GM10266 (cell line): ENCODE measurements around the gene COL1A1.

Experiments
- DNase-seq: peaks from one replicate; pipeline ENCODE4 v3.0.0; 2012; ENCODE audit errors: extremely low spot score
- CTCF ChIP-seq: IDR thresholded peaks from 2 replicates; pipeline ENCODE4 v1.5.1; 2012; ENCODE audit warnings: mild to moderate bottlenecking, low read depth; ENCODE audit not compliant: control insufficient read depth, insufficient read depth; ENCODE audit errors: missing control alignments

COL1A1 gene

DNA sequence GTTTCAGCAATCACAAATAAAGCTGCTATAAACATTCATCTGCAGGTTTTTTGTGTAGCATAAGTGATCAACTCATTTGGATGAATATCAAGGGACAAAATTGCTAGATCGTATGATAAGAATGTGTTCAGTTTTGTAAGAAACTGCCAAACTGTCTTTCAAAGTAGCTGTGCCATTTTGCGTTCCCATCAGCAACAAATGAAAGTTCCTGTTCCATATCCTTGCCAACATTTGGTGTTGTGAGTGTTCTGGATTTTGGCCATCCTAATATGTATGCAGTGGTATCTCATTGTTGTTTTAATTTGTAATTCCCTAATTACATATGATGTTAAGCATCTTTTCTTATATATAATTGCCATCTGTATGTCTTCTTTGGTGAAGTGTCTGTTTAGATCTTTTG lies 36.5 kb upstream of the COL1A1 start:
- no peak for TF ChIP-seq CTCF
- no peak for DNase-seq

- no peak for DNase-seq
- no peak for TF ChIP-seq CTCF
Measured at GRCh38 chr17:50234581-50234980, 33.1 kb upstream of the COL1A1 start.

- DNase-seq, result no peak
- TF ChIP-seq CTCF, result no peak
Measured at GRCh38 chr17:50225701-50226240, 24.3 kb upstream of the COL1A1 start.

- no peak for TF ChIP-seq CTCF
- no peak for DNase-seq
Measured at GRCh38 chr17:50222922-50223321, 21.5 kb upstream of the COL1A1 start.

DNA sequence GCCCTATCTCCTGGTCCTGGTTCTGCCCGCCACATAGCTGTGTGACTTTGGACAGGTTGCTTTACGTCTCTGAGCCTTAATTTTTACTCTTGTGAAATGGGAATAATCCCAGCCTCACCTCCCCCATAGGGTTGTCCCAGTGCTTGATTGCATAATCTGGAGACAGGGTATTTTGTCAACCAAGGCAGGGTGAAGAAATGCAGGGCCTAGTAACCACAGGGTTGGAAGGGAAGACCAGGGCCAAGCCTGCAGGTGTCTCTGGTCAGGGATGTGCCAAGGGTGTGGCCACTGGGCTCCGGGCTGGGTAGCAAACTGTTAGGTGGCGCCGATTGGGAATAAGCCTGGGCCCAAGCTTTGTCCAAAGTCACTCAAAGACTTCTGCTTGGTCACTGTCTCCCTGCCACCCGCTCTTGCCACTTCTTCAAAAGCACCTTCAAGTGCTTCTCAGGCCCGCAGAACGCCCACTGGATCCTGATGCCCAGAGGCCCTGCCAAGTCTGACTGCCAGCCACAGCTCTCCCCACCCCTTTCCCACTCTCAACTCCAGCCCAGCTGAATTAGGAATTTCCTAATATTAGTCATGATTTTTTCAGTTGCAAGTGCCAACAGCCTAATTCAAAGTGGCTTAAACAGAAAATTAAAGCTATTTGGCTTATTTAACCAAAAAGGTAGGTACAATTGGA lies 20.6 kb upstream of the COL1A1 start:
- no peak for TF ChIP-seq CTCF
- DNase-seq, result no peak

GRCh38 chr17:50221266-50221863 lies 19.9 kb upstream of the COL1A1 start:
- DNase-seq, result no peak
- no peak for TF ChIP-seq CTCF

- no peak for DNase-seq
- no peak for TF ChIP-seq CTCF
Measured at GRCh38 chr17:50220811-50221210, 19.4 kb upstream of the COL1A1 start.
